ENCODE measurements around the gene FIGN. TPM values are rescaled to one million over a fixed set of nuclear protein-coding genes. Genes with fewer than 3 reads are reported as not detected.

FIGN gene
- total and polyA plus RNA-seq, 4 donors = 1.1 to 7.8 (median 5.1) TPM

DNA sequence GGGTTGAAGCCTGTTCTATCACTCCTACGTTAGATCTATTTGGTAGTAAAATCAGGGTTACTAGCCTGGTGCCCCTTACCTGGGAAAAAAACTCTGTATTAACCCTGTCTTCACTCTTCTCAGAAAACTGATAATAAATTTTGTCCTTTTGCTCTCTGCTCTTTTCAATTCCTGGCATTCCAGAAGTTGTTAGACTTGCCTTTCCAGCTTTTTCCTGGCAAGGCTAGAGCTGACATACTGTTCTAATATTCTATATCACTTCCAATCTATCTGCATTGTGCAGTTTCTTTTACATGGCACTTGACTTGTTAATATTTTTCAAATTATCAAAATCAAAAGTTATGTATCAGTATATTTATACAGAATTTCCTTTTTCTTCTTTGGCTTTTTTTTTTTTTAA, 162.2 kb downstream of the FIGN start (continued):
- TF ChIP-seq, protein P1, sequence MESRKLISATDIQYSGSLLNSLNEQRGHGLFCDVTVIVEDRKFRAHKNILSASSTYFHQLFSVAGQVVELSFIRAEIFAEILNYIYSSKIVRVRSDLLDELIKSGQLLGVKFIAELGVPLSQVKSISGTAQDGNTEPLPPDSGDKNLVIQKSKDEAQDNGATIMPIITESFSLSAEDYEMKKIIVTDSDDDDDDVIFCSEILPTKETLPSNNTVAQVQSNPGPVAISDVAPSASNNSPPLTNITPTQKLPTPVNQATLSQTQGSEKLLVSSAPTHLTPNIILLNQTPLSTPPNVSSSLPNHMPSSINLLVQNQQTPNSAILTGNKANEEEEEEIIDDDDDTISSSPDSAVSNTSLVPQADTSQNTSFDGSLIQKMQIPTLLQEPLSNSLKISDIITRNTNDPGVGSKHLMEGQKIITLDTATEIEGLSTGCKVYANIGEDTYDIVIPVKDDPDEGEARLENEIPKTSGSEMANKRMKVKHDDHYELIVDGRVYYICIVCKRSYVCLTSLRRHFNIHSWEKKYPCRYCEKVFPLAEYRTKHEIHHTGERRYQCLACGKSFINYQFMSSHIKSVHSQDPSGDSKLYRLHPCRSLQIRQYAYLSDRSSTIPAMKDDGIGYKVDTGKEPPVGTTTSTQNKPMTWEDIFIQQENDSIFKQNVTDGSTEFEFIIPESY (IDR thresholded peaks at IDR 0.05) = no peak
- TF ChIP-seq SP1 (IDR thresholded peaks at IDR 0.05) = no peak
- TF ChIP-seq TAF1 (conservative IDR thresholded peaks at IDR 0.05) = no peak
- no peak for TF ChIP-seq YY1 (IDR thresholded peaks at IDR 0.05)
- no peak for TF ChIP-seq FOXA1 (IDR thresholded peaks at IDR 0.05)
- no peak for TF ChIP-seq HNF4G (IDR thresholded peaks at IDR 0.05)
- no peak for TF ChIP-seq JUND (IDR thresholded peaks at IDR 0.05)

DNA sequence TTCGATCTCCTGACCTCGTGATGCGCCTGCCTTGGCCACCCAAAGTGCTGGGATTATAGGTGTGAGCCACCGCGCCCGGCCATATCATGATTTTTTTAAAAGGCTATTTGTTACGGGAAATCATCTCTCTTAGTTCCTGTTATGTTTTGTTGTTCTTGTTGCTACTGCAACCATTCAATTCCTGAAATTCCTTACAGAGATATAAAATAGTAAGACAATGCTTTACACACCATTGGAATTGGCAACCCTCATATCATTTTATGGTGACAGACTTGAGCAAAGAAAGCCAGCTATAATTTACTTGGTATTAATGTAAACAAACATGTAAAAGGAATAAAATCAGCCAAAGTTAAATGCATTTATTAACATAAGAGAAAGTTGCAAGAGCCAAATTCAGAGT, 163.0 kb downstream of the FIGN start:
- Histone ChIP-seq H3K27me3 (ENCODE audit: control insufficient read depth in 4 of 4, insufficient read depth in 4 of 4, low read length in 3 of 4) (no peaks in the 10 kb centered on the region), H3K36me3 (ENCODE audit: control insufficient read depth in 4 of 4, insufficient read depth in 3 of 4, low read depth in 1 of 4, low read length in 3 of 4) (no peaks in the 10 kb centered on the region), H3K9me3 (ENCODE audit: control insufficient read depth in 4 of 4, low read length in 3 of 4) (no peaks in the 10 kb centered on the region), H3K9ac (ENCODE audit: low read depth in 1 of 2, low read length in 2 of 2) (no peak overlapping the region), H3K4me3 (ENCODE audit: low read depth in 1 of 3, low read length in 3 of 3) (no peak overlapping the region), H3K27ac (ENCODE audit: low read depth in 1 of 2, low read length in 2 of 2) (no peak overlapping the region), H3K4me1 (ENCODE audit: control insufficient read depth in 4 of 4, insufficient read depth in 4 of 4, low read length in 3 of 4) (peaks cover 3 to 17% (median 7%) of the 10 kb centered on the region in 4 donors)
- 96% methylated on average over 7 of the region's 7 CpGs for WGBS
- no peak for TF ChIP-seq YY1 (IDR thresholded peaks at IDR 0.05)
- TF ChIP-seq, protein P2, sequence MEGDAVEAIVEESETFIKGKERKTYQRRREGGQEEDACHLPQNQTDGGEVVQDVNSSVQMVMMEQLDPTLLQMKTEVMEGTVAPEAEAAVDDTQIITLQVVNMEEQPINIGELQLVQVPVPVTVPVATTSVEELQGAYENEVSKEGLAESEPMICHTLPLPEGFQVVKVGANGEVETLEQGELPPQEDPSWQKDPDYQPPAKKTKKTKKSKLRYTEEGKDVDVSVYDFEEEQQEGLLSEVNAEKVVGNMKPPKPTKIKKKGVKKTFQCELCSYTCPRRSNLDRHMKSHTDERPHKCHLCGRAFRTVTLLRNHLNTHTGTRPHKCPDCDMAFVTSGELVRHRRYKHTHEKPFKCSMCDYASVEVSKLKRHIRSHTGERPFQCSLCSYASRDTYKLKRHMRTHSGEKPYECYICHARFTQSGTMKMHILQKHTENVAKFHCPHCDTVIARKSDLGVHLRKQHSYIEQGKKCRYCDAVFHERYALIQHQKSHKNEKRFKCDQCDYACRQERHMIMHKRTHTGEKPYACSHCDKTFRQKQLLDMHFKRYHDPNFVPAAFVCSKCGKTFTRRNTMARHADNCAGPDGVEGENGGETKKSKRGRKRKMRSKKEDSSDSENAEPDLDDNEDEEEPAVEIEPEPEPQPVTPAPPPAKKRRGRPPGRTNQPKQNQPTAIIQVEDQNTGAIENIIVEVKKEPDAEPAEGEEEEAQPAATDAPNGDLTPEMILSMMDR (IDR thresholded peaks at IDR 0.05; ENCODE audit: low read depth, low read length, missing input control) = no peak
- DNase-seq (ENCODE audit: low spot score) = no peak

DNA sequence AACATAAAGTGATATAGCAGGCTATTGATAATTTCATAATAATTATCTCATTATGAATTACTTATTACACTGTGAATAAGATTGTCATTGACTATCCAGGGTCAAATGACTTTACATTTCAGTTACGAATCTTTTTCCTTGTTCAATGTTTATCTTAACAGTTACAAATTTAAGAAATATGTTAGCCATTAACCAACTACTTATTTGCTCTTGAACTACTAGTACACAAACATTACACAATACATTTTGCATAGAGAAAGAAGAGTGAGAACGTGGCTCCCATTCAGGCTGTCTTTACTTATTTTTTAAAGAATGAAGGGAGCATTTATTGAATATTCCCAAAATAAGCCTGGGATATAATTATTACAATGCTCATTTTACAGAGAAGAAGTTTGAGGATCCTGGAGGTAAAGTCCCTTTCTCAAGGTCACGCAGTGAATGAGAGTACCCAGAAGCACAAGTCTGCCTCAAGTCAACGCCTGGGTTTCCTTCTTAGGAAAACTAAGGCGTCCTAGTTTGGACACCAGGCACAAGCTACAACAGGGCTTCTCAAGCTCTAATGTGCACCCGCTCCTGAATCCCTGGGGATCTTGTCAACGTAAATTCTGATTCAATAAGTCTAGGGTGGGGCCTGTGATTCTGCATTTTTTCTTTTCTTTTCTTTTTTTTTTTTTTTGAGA, 164.2 kb downstream of the FIGN start:
- Histone ChIP-seq H3K36me3 (ENCODE audit: control insufficient read depth in 4 of 4, insufficient read depth in 3 of 4, low read depth in 1 of 4, low read length in 3 of 4) (no peaks in the 10 kb centered on the region), H3K9ac (ENCODE audit: low read depth in 1 of 2, low read length in 2 of 2) (peak overlapping the region in 1 of 2 donors; percentile 13), H3K4me3 (ENCODE audit: low read depth in 1 of 3, low read length in 3 of 3) (peak overlapping the region in 1 of 3 donors; percentile 20), H3K9me3 (ENCODE audit: control insufficient read depth in 4 of 4, low read length in 3 of 4) (no peaks in the 10 kb centered on the region), H3K27ac (ENCODE audit: low read depth in 1 of 2, low read length in 2 of 2) (peak overlapping the region in 1 of 2 donors; percentile 31), H3K27me3 (ENCODE audit: control insufficient read depth in 4 of 4, insufficient read depth in 4 of 4, low read length in 3 of 4) (no peaks in the 10 kb centered on the region), H3K4me1 (ENCODE audit: control insufficient read depth in 4 of 4, insufficient read depth in 4 of 4, low read length in 3 of 4) (peaks cover 3 to 17% (median 7%) of the 10 kb centered on the region in 4 donors)
- 58% methylated on average over 7 of the region's 7 CpGs for WGBS
- no peak for DNase-seq (ENCODE audit: low spot score)
- TF ChIP-seq SP1 (IDR thresholded peaks at IDR 0.05) (peak; percentile 61), YY1 (IDR thresholded peaks at IDR 0.05) (peak; percentile 48), FOXA2 (IDR thresholded peaks at IDR 0.05) (peak; percentile 92), RAD21 (IDR thresholded peaks at IDR 0.05) (peak; percentile 35), TAF1 (conservative IDR thresholded peaks at IDR 0.05) (peak; percentile 28), GABPA (IDR thresholded peaks at IDR 0.05 in 1 of 2, conservative IDR thresholded peaks at IDR 0.05 in 1 of 2) (no peak), NR2F2 (IDR thresholded peaks at IDR 0.05) (no peak), RXRA (IDR thresholded peaks at IDR 0.05) (peak; percentile 39 to 55), EGR1 (IDR thresholded peaks at IDR 0.05; ENCODE audit: low read depth in 2 of 2) (no peak), HNF4G (IDR thresholded peaks at IDR 0.05) (no peak), FOXA1 (IDR thresholded peaks at IDR 0.05) (peak; percentile 82), HNF4A (conservative IDR thresholded peaks at IDR 0.05) (peak; percentile 47 to 57)
- TF ChIP-seq, protein P1 (IDR thresholded peaks at IDR 0.05) = peak; percentile 34
- TF ChIP-seq, protein P3, sequence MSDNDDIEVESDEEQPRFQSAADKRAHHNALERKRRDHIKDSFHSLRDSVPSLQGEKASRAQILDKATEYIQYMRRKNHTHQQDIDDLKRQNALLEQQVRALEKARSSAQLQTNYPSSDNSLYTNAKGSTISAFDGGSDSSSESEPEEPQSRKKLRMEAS (IDR thresholded peaks at IDR 0.05) = peak; percentile 30
- TF ChIP-seq, protein P2 (IDR thresholded peaks at IDR 0.05; ENCODE audit: low read depth, low read length, missing input control) = no peak
- TF ChIP-seq, protein P4, sequence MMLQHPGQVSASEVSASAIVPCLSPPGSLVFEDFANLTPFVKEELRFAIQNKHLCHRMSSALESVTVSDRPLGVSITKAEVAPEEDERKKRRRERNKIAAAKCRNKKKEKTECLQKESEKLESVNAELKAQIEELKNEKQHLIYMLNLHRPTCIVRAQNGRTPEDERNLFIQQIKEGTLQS (IDR thresholded peaks at IDR 0.05) = no peak

Data from liver (tissue), 9 donors.